Keratinocyte (primary cell): Measurements from ENCODE around the gene PCDHGB3. TPM values are rescaled to one million over a fixed set of nuclear protein-coding genes. Genes with fewer than 3 reads are reported as not detected.

Experiments used
- DNase-seq: peaks from one replicate; pipeline ENCODE4 v3.0.0-alpha.2; 2011; ENCODE audit warnings: low read depth, missing footprints, low spot score
- FAIRE-seq: peaks from 2 replicates; lab custom pipeline; 2011; peaks lifted over from hg19 to GRCh38; lab: Jason Lieb, UNC
- H2AFZ ChIP-seq: 2 replicates; pipeline ENCODE4 v1.6.0; 2012; ENCODE audit warnings: low read length, control low read depth, inconsistent platforms; ENCODE audit not compliant: control insufficient read depth
- H3K27ac ChIP-seq: 2 replicates; pipeline ENCODE4 v1.5.1; 2011; ENCODE audit warnings: low read length; ENCODE audit not compliant: control insufficient read depth, insufficient read depth
- H3K27me3 ChIP-seq: 3 replicates; pipeline ENCODE4 v1.6.0; 2011; ENCODE audit warnings: low read length; ENCODE audit not compliant: control insufficient read depth, insufficient read depth; ENCODE audit errors: extremely low read depth
- H3K36me3 ChIP-seq, 2 experiments: 2 replicates in 1 of 2; 3 replicates in 1 of 2; pipeline ENCODE4 v1.5.1; 2011; ENCODE audit warnings: low read length in 2 of 2, mild to moderate bottlenecking in 1 of 2; ENCODE audit not compliant: control insufficient read depth in 2 of 2, insufficient read depth in 2 of 2; ENCODE audit errors: extremely low read depth in 1 of 2
- H3K4me1 ChIP-seq: 3 replicates; pipeline ENCODE4 v1.5.1; 2011; ENCODE audit warnings: low read length; ENCODE audit not compliant: control insufficient read depth, insufficient read depth; ENCODE audit errors: extremely low read depth
- H3K4me2 ChIP-seq: 3 replicates; pipeline ENCODE4 v1.6.0; 2011; ENCODE audit warnings: low read depth, low read length; ENCODE audit not compliant: control insufficient read depth, insufficient read depth; ENCODE audit errors: extremely low read depth
- H3K4me3 ChIP-seq, 3 experiments: fragments of 200-600 bp in 1 of 3; sonication (generic) in 1 of 3; 2 replicates in 2 of 3; 3 replicates in 1 of 3; pipeline ENCODE4 v1.5.1; 2011 to 2016; ENCODE audit warnings: low read length in 3 of 3, mild to moderate bottlenecking in 3 of 3, control low read depth in 2 of 3, inconsistent platforms in 1 of 3, low read depth in 1 of 3, mixed read lengths in 1 of 3, mixed run types in 1 of 3, moderate library complexity in 1 of 3; ENCODE audit not compliant: control insufficient read depth in 2 of 3, insufficient read depth in 2 of 3; ENCODE audit errors: extremely low read depth in 1 of 3
- H3K79me2 ChIP-seq: 2 replicates; pipeline ENCODE4 v1.6.0; 2012; ENCODE audit warnings: low read length; ENCODE audit not compliant: control insufficient read depth, insufficient read depth
- H3K9ac ChIP-seq: 3 replicates; pipeline ENCODE4 v1.6.0; 2011; ENCODE audit warnings: low read length; ENCODE audit not compliant: control insufficient read depth, insufficient read depth; ENCODE audit errors: extremely low read depth
- H3K9me1 ChIP-seq: 3 replicates; pipeline ENCODE4 v1.6.0; 2011; ENCODE audit warnings: low read length; ENCODE audit not compliant: control insufficient read depth, insufficient read depth; ENCODE audit errors: extremely low read depth
- H3K9me3 ChIP-seq: 2 replicates; pipeline ENCODE4 v1.5.1; 2012; ENCODE audit warnings: low read depth, low read length; ENCODE audit not compliant: control insufficient read depth
- H4K20me1 ChIP-seq: 3 replicates; pipeline ENCODE4 v1.6.0; 2011; ENCODE audit warnings: low read length; ENCODE audit not compliant: control insufficient read depth, insufficient read depth; ENCODE audit errors: extremely low read depth
- EZH2 ChIP-seq: IDR thresholded peaks from one replicate; pipeline ENCODE4 v1.6.1; 2012; ENCODE audit warnings: inconsistent platforms, mild to moderate bottlenecking, low read length, moderate library complexity
- dilution Hi-C: fragments of 300-500 bp; cut with MboI; formaldehyde crosslinking; loops from one replicate; pipeline ENCODE4 v1.7.0; 2020; ENCODE audit warnings: low sequenced_read_pairs; ENCODE audit not compliant: extremely low pct_ligation_motif_present
- polyA plus RNA-seq, 5 experiments: library from polyadenylated mRNA; depleted of rRNA in 3 of 5; stranded (reverse) in 3 of 5; stranded (forward) in 1 of 5; unstranded in 1 of 5; fragments of >200 nt; gene quantifications; 1 replicate in 1 of 5; 2 replicates in 3 of 5; 3 replicates in 1 of 5; pipeline versions ENCODE4 v1.2.1 to v1.2.3, GENCODE V29; 2011 to 2012; ENCODE audit warnings: missing spikeins in 2 of 5, low read depth in 1 of 5, low replicate concordance in 1 of 5
- TF ChIP-seq, protein P1 (sequence below), 3 experiments: IDR thresholded peaks in 1 of 3; conservative IDR thresholded peaks in 1 of 3; optimal IDR thresholded peaks in 1 of 3; 2 replicates in 2 of 3; 3 replicates in 1 of 3; pipeline versions ENCODE3 to v1.5.1; 2011; ENCODE audit warnings: low read length in 3 of 3, mild to moderate bottlenecking in 3 of 3, moderate library complexity in 2 of 3, control low read depth in 1 of 3, inconsistent platforms in 1 of 3; ENCODE audit not compliant: insufficient read depth in 2 of 3; ENCODE audit errors: extremely low read depth in 1 of 3

The PCDHGB3 gene
- polyA plus RNA-seq, 1 donor (not counting 4 experiments of a cell fraction or from before 2014, with no cell fraction given), result 0.18 TPM

DNA sequence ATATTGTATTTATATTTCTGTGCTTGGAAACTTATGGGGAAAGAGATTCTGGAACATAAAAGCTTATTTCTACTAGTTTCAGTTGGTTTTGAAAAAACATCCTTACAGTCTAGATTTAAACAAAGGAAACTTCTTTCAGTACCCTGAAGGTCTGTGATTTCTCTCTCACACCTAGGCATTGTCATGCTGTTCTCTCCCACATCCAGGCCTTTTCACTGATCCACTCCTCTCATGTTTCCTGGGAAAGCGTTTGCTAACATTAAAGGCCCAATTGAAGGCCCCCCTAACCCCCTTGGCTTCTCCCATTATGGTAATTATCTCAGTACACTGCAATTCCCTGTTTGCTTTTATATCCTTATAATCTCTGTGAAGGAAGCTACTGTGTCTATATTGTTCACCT, 27.3 kb upstream of the PCDHGB3 start:
- dilution Hi-C loops, result no loop called here
- no peak overlapping the region for H2AFZ ChIP-seq
- H3K9ac ChIP-seq, result no peak overlapping the region
- no peak overlapping the region for H3K4me2 ChIP-seq
- no peak for FAIRE-seq
- H4K20me1 ChIP-seq, result no peaks in the 10 kb centered on the region
- TF ChIP-seq EZH2, result no peak
- H3K27ac ChIP-seq, result no peak overlapping the region
- H3K9me3 ChIP-seq, result peaks cover 16% of the 10 kb centered on the region
- no peak overlapping the region for H3K4me3 ChIP-seq
- H3K4me1 ChIP-seq, result no peaks in the 10 kb centered on the region
- peaks cover 11% of the 10 kb centered on the region for H3K27me3 ChIP-seq
- no peaks in the 10 kb centered on the region for H3K79me2 ChIP-seq
- H3K9me1 ChIP-seq, result no peaks in the 10 kb centered on the region
- no peaks in the 10 kb centered on the region for H3K36me3 ChIP-seq
- DNase-seq, result no peak

DNA sequence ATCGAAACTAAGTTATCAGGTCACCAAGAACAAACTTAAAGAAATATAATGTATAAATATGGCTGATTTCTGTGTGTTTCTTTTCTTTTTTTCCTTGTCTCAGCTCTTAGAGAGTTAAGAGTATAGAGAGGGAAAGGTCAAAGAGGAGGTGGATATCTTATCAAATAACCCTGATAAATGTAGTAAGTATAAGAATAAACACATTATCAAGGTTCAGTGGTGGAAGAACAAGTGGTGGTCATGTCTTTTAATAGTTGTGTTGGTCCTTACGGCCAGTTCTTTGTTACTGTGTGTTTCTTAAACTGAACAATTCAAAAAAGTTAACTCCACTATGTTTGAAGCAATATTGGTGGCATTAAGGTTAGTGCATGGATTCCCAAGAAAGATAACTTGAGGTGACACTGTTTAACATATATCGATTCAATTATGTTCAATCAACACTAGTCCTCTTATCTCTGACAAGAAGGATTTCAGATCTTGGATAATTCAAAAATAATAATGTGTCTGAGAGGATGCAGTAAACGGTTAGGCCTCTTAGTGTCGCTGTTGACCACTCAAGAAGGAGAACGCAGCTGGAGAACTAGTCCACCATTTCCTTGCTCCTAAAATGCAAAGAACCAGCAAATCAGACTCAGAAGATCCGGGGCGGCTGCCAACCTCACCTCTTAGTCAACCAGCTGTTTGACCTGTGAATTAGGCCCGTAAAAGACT, 26.6 kb upstream of the PCDHGB3 start, which contains the start of gene PCDHGA3:
Gene PCDHGA3 (plus strand): TSS at position 588 of the 711 bp plus-strand sequence. CDS start 205 bp downstream, outside the sequence.
- Histone ChIP-seq H3K4me1 (no peaks in the 10 kb centered on the region), H3K4me2 (peak within 1 kb of the TSS; percentile 14), H2AFZ (peak within 1 kb of the TSS; percentile 26), H3K79me2 (no peaks in the 10 kb centered on the region), H3K9me1 (no peaks in the 10 kb centered on the region), H3K4me3 (peak within 1 kb of the TSS in 1 of 3 experiments; percentile 13), H3K27ac (no peak within 1 kb of the TSS), H4K20me1 (no peaks in the 10 kb centered on the region), H3K9me3 (peaks cover 16% of the 10 kb centered on the region), H3K9ac (no peak within 1 kb of the TSS), H3K36me3 (no peaks in the 10 kb centered on the region), H3K27me3 (peaks cover 11% of the 10 kb centered on the region)
- DNase-seq, result no peak
- TF ChIP-seq, protein P1, sequence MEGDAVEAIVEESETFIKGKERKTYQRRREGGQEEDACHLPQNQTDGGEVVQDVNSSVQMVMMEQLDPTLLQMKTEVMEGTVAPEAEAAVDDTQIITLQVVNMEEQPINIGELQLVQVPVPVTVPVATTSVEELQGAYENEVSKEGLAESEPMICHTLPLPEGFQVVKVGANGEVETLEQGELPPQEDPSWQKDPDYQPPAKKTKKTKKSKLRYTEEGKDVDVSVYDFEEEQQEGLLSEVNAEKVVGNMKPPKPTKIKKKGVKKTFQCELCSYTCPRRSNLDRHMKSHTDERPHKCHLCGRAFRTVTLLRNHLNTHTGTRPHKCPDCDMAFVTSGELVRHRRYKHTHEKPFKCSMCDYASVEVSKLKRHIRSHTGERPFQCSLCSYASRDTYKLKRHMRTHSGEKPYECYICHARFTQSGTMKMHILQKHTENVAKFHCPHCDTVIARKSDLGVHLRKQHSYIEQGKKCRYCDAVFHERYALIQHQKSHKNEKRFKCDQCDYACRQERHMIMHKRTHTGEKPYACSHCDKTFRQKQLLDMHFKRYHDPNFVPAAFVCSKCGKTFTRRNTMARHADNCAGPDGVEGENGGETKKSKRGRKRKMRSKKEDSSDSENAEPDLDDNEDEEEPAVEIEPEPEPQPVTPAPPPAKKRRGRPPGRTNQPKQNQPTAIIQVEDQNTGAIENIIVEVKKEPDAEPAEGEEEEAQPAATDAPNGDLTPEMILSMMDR (optimal IDR thresholded peaks at IDR 0.05 in 1 of 3, IDR thresholded peaks at IDR 0.05 in 1 of 3, conservative IDR thresholded peaks at IDR 0.05 in 1 of 3; ENCODE audit: extremely low read depth in 1 of 3, insufficient read depth in 2 of 3, low read length in 3 of 3), result peak; percentile 19 to 43 (median 43)
- no peak for TF ChIP-seq EZH2
- FAIRE-seq, result no peak
- dilution Hi-C loops, result no loop called here
